SHP77 treated with DMSO at 0.1 percent for 48 hours (cell line): ENCODE results near the gene CWC22.
"Not testable (repeated sequence)": the region's sequence is repeated elsewhere in the genome, so short reads cannot be mapped to it uniquely, and the experiment has no call there.

Experiments used
- DNase-seq: peaks from one replicate; lab custom pipeline; 2025; lab: John Stamatoyannopoulos, UW

CWC22 gene

GRCh38 chr2:180006781-180007579, at the start of gene CWC22:
TSS of gene CWC22 (minus strand) at chr2:180007297. CDS start at chr2:179993341, 13,956 bp downstream.
- peak; percentile 67 for DNase-seq

DNA sequence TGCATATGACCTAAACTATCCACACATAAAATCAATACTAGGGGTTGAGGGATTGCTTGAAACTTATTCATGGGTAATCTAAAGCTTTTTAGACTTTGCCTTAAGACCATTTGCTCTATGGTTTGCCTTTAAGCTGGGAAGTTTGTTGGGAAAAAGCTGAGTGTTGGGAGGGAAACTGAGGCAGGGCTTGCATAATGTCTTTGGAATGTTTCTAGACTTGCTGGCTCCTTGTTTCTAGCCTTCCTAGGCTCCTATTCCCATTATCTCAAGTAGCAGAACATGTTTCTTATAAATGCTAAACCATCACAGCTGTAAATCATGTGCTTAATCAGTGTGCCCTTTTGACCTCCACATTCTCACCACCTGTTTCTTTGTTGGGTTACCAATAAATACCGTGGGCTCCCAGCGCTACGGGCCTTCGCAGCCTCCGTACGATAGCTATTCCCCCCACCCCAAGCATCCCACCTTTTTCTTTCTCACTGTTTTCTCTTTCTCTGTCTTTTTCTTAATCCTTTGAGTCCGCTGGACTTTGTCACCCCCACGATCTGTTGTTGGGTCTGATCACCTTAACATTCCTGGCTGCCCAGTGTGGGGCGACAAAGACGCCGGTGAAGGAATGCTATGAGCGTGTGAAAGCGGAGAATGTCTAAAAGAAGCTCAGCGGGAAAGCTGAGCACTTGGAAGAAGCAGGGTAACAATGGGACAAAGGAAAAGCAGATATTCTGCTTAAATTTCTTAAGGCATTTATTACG, 49.4 kb upstream of the CWC22 start:
- no peak for DNase-seq

GRCh38 chr2:180054576-180054975, 47.5 kb upstream of the CWC22 start:
- DNase-seq, result not testable (repeated sequence)

GRCh38 chr2:180050246-180050645, 43.1 kb upstream of the CWC22 start:
- no peak for DNase-seq

- DNase-seq, result no peak
Observed at GRCh38 chr2:180048251-180048650, 41.2 kb upstream of the CWC22 start.

DNA sequence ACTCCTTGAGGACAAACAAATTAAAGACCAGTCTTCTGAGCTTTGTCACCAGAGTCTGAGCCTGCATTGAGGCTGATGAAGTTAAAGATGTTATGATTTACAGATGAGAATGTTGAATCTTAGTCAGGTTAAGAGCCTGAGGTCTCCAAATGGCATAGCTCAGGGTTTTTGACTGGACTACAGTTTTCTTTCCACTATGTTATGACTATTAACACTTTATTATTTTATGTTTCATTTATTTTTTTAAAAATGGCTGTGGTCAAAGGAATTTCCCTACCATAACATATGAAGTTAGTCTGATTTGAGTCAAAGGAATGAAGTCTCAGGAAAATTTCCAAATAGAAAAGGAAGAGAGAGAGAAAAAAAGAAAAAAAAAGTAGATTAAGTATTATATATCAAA, 39.7 kb upstream of the CWC22 start:
- DNase-seq, result no peak

GRCh38 chr2:180046202-180046601, 39.1 kb upstream of the CWC22 start:
- DNase-seq, result no peak

- DNase-seq, result no peak
Observed at GRCh38 chr2:180040146-180040925, 33.2 kb upstream of the CWC22 start.

- DNase-seq, result no peak
Observed at GRCh38 chr2:180038997-180039396, 31.9 kb upstream of the CWC22 start.

DNA sequence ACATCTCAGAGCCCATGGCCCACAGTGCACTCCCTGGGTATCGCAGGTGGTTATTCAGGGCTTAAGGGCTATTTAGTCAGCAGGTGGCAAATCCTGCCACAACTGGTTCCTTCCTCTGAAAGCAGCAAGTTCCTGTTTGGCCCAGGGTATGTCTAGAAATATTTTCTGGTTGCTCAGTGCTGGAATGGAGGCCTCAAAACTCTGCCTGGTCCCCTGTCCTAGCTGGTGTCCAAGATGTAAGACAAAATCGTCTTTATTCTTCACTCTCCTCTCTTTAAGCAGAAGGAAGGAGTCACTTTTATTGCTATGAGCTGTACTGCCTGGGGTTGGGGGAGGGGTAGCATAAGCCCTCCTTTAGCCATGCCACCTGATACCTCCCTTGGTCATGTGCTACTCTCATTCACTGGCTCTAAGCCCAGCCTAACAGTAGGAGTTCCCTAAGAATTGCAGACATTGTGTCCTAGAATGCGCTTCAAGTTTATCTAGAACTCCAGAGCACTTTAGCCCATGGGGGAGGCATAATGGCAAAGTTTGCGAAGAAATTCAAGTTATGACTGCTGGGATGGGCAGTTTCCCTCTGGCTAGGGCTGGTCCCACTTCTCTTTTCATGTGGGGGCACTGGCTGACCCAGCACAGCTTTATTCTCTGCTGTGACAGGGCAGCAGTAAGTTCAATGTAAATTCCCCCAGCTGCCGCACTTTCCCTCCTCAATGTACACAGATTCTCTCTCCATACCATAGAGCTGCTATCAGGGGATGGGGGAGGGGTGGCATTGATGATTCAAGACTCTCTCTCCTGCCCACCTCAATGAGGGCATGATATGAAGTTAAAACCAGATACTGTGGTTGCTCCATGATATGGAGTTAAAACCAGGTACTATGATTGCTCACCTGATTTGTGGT, 27.1 kb upstream of the CWC22 start:
- DNase-seq, result no peak

DNA sequence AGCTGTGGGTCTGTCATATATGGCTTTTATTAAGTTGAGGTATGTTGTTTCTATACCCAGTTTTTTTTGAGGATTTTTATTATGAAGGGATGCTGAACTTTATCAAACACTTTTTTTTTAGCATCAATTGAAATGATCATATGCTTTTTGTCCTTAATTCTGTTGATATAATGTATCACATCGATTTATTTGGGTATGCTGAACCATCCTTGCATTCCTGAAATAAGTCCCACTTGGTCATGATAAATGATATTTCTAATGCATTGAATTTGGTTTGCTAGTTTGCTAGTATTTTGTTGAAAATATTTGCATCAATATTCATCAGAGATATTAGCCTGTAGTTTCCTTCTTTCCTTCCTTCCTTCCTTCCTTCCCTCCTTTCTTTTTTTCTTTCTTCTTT, 22.5 kb upstream of the CWC22 start:
- no peak for DNase-seq

GRCh38 chr2:180021850-180022249, 14.8 kb upstream of the CWC22 start:
- no peak for DNase-seq

GRCh38 chr2:180017784-180018183, 10.7 kb upstream of the CWC22 start:
- DNase-seq, result no peak

DNA sequence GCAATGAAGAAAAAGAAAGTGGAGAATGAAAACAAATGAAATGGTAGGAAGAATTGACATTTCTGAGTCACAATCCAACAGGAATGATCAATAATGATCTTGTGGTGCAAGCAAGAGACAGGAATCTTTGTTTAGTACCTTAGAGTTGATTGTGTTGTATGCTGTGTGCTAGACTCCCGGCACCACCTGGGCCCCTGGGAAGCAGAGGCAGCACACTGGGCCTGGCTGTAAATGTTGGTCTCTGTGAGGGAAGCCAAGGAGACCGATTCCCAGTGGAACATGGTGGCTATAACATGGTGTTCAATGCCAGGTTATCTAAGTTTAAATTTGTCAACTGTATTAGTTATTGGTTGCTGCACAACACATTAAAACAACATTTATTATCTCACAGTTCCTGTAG, 9.8 kb upstream of the CWC22 start:
- no peak for DNase-seq

GRCh38 chr2:180015951-180016709, 9.0 kb upstream of the CWC22 start:
- DNase-seq, result no peak

DNA sequence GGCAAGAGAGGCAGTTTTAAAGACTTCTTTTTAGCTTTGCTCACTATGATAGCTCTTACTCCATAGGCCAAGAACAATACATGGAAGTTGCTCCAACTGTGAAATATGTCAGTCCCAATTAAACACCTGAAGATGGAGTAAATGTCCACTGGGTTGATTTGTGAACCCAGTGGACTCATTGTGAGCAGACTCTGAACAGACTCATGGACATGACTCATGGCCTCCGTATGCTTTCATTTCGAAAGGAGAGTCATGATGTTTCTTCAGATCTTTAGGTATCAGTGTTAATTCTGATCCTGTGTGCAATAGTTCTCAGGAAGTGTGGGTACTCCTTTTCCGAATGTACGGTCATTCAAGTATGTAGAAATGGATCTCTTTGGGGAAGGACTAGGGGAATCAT, 5.4 kb upstream of the CWC22 start:
- no peak for DNase-seq

- no peak for DNase-seq
Observed at GRCh38 chr2:180010701-180011100, 3.6 kb upstream of the CWC22 start.

DNA sequence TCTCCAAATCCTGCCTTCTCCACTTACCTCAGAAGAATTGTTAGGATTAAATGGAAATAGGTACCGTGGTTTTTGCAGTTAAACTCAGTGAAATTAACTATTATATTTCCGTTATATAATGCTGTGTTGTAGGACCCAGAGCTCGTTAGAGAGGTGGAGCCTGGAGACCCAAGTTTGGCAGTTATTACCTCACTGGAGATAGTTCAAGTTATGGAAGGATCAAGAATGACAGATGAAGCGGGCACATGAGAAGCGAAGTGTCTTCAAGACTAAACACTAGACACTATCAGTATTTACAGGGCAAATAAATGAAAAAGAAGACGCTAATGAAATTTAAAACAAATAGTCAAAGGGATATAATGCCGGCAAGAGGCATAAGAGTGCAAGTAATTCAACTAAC, 866 bp downstream of the CWC22 start:
- no peak for DNase-seq

GRCh38 chr2:180005465-180005864, 1.6 kb downstream of the CWC22 start:
- DNase-seq, result not testable (repeated sequence)

GRCh38 chr2:180004731-180005130, 2.4 kb downstream of the CWC22 start:
- DNase-seq, result no peak

- DNase-seq, result no peak
Observed at GRCh38 chr2:180003559-180003958, 3.5 kb downstream of the CWC22 start.
